ENCODE measurements around the gene IL1F10.

IL1F10 gene

DNA sequence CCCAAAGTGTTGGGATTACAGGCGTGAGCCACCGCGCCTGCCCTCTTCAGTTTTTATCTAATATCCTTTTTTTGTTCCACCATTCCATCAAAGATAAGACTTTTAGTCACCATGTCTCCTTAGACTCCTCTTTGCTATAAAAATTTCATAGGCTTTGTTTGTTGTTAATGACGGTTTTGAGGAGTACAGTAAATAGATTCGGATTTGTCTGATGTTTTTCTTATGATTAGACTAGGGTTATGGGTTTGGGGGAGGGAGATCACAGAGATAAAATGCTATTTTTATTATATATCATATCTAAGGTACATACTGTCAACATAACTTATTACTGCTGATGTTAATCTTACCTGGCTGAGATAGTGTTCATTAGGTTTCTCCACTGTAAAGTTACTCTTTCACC is 21.3 kb upstream of the IL1F10 start:
- TF ChIP-seq, protein P1, sequence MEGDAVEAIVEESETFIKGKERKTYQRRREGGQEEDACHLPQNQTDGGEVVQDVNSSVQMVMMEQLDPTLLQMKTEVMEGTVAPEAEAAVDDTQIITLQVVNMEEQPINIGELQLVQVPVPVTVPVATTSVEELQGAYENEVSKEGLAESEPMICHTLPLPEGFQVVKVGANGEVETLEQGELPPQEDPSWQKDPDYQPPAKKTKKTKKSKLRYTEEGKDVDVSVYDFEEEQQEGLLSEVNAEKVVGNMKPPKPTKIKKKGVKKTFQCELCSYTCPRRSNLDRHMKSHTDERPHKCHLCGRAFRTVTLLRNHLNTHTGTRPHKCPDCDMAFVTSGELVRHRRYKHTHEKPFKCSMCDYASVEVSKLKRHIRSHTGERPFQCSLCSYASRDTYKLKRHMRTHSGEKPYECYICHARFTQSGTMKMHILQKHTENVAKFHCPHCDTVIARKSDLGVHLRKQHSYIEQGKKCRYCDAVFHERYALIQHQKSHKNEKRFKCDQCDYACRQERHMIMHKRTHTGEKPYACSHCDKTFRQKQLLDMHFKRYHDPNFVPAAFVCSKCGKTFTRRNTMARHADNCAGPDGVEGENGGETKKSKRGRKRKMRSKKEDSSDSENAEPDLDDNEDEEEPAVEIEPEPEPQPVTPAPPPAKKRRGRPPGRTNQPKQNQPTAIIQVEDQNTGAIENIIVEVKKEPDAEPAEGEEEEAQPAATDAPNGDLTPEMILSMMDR (IDR thresholded peaks at IDR 0.05; ENCODE audit: insufficient read depth, low read depth, low read length, missing control alignments) = no peak
- H3K4me3 ChIP-seq (ENCODE audit: low read depth, low read length) = no peak overlapping the region
- DNase-seq (ENCODE audit: low read depth) = no peak

DNA sequence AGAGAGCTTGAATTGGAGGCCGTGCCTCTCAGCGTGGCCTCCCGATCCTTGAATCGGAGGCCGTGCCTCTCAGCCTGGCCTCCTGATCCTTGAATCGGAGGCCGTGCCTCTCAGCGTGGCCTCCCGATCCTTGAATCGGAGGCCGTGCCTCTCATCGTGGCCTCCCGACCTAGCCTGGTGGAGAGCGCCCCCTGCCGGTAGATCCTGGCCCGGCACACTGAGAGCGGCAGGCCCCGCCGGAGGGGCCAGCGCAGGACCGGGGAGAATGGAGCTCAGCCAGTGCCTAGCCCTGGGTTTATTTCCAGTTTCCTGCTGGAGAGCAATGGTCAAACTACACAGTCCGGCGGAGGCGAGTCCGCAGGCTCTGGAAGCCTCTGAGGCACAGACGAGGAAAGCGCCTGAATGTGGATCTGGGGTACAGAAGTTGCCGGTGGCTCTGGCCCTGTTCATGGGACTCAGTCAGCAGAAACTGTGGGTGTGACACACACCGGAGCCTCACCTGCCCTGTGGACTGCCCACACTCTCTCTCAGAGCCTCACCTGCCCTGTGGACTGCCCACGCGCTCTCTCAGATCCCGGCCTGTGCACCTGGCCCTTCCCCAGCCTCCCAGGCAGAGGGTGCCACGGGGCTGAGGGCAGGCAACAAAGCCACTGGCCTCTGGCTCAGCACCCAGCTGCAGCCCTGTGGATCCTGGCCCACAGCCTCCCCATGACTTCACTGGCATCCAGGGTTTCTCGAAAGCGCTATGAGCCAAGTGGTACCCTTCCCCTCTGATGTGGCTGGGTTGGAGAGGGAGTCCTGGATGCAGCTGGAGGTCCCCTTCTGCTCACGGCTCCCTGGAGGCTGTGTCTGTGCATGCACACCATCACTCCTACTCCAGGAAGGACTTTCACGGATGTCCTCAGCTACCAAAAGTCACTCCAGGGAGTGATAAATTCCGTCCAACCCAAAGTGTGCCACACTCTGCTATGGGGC is 16.6 kb upstream of the IL1F10 start:
- no peak overlapping the region for H3K4me3 ChIP-seq (ENCODE audit: low read depth, low read length)
- DNase-seq (ENCODE audit: low read depth) = no peak

DNA sequence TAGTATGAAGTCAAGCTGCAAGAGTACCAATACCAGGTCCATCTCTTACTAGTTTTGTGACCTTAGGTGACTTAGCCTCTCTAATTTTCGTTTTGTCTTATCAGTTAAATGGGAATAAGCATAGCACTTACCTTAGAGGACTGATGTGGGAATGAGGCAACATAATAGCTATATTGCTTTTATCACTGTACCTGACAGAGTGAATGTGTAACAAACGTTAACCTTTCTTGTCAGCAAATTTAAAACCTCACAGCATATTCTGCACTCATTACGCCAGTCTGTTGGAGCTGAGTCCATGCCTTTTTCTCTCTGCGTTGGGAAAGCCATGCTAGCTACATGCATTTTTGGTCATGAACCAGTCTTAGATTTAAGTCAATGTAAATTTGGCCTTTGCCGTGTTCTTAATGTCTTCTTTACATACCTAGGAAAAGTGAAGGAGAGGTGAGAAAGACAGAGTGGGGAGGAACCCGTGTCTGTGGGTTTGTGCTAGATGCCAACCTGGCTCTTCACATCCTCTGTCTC is 15.3 kb upstream of the IL1F10 start, which contains the start of gene IL36B:
TSS of gene IL36B (minus strand) at position 472 of the 522 bp plus-strand sequence.
- no peak for DNase-seq (ENCODE audit: low read depth)
- TF ChIP-seq, protein P1 (IDR thresholded peaks at IDR 0.05; ENCODE audit: insufficient read depth, low read depth, low read length, missing control alignments) = no peak
- no peak within 1 kb of the TSS for H3K4me3 ChIP-seq (ENCODE audit: low read depth, low read length)

More for the DNA sequence above, 16.6 kb upstream of the IL1F10 start:
- TF ChIP-seq, protein P1 (IDR thresholded peaks at IDR 0.05; ENCODE audit: insufficient read depth, low read depth, low read length, missing control alignments) = no peak

DNA sequence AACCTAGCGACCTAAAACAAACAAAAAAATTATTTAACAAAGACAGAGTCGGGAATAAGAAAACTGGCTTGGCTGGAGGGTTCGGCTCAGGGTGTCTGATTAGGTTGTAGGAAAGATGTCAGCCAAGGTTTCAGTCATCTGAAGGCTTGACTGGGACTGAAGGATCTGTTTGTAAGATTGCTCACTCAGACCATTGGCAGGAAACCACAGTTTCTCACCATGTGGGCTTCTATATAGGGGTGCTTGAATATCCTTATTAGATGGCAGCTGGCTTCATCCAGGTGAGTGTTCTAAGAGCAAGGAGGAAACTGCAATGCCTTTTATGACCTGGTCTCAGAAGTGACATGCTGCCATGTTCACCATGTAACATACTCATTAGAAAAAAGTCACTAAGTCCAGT is 14.1 kb upstream of the IL1F10 start:
- TF ChIP-seq, protein P1 (IDR thresholded peaks at IDR 0.05; ENCODE audit: insufficient read depth, low read depth, low read length, missing control alignments) = no peak
- no peak overlapping the region for H3K4me3 ChIP-seq (ENCODE audit: low read depth, low read length)
- DNase-seq (ENCODE audit: low read depth) = no peak

DNA sequence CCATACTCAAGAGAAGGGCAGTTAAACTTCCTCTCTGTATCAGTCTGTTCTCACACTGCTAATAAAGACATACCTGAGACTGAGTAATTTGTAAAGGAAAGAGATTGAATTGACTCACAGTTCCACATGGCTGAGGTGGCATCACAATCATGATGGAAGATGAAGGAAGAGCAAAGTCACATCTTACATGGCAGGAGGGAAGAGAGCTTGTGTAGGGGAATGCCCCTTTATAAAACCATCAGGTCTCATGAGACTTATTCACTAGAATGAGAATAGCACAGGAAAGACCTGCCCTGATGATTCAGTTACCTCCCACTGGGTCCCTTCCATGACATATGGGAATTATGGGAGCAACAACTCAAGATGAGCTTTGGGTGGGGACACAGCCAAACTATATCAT is 13.7 kb upstream of the IL1F10 start:
- H3K4me3 ChIP-seq (ENCODE audit: low read depth, low read length) = no peak overlapping the region
- no peak for DNase-seq (ENCODE audit: low read depth)
- TF ChIP-seq, protein P1 (IDR thresholded peaks at IDR 0.05; ENCODE audit: insufficient read depth, low read depth, low read length, missing control alignments) = no peak

DNA sequence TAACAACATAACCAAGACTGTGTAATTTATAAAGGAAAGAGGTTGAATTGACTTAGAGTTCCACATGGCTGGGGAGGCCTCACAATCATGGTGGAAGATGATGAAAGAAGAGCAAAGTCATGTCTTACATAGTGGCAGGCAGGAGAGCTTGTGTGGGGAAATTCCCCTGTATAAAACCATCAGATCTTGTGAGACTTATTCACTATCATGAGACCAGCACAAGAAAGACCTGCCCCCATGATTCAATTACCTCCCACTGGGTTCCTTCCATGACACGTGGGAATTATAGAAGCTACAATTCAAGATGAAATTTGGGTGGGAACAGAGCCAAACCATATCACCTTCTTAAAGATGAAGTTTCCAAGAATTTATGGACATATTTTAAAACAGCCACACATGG is 11.2 kb upstream of the IL1F10 start:
- no peak overlapping the region for H3K4me3 ChIP-seq (ENCODE audit: low read depth, low read length)
- TF ChIP-seq, protein P1 (IDR thresholded peaks at IDR 0.05; ENCODE audit: insufficient read depth, low read depth, low read length, missing control alignments) = no peak

More for the DNA sequence above, 11.2 kb upstream of the IL1F10 start:
- DNase-seq (ENCODE audit: low read depth) = no peak

Measured in GM12865 (cell line).